MCF 10A (cell line): ENCODE results near the gene ORAI3. TPM values are rescaled to one million over a fixed set of nuclear protein-coding genes. Genes with fewer than 3 reads are reported as not detected.

Source experiments
- BruUV-seq: library from RNA; stranded (reverse); fragments of 400-500 nt; replicated peaks from 2 replicates; lab custom pipeline; 2021; lab: Mats Ljungman, UMichigan
- CTCF ChIA-PET: fragments of 300-600 bp; sonication (Branson Sonifier 250); formaldehyde crosslinking; extraction: SDS; loops from one replicate; lab custom pipeline; 2021; ENCODE audit warnings: antibody characterized with exemption, inconsistent platforms; lab: Yijun Ruan, JAX
- POLR2A ChIA-PET: fragments of 300-600, 350-650 bp; sonication (Branson Sonifier 250); formaldehyde crosslinking; extraction: SDS; loops from one replicate; lab custom pipeline; 2020; ENCODE audit warnings: antibody characterized with exemption, inconsistent platforms; lab: Yijun Ruan, JAX
- DNase-seq: peaks from one replicate; pipeline ENCODE4 v3.0.0-alpha.2; 2018; ENCODE audit not compliant: unreplicated experiment
- H3K27ac Mint-ChIP-seq: one replicate; pipeline ENCODE4 v1.8.0; 2022; ENCODE audit warnings: mild to moderate bottlenecking, low read depth, mixed read lengths; ENCODE audit not compliant: unreplicated experiment
- H3K27me3 Mint-ChIP-seq: one replicate; pipeline ENCODE4 v1.8.0; 2022; ENCODE audit warnings: mixed read lengths; ENCODE audit not compliant: insufficient read depth, unreplicated experiment
- H3K36me3 Mint-ChIP-seq: one replicate; pipeline ENCODE4 v1.8.0; 2022; ENCODE audit warnings: mild to moderate bottlenecking, moderate library complexity, mixed read lengths; ENCODE audit not compliant: insufficient read depth, unreplicated experiment
- H3K4me1 Mint-ChIP-seq: one replicate; pipeline ENCODE4 v1.8.0; 2022; ENCODE audit warnings: mixed read lengths; ENCODE audit not compliant: insufficient read depth, unreplicated experiment
- H3K4me3 Mint-ChIP-seq: one replicate; pipeline ENCODE4 v1.8.0; 2022; ENCODE audit warnings: mild to moderate bottlenecking, moderate library complexity, mixed read lengths; ENCODE audit not compliant: unreplicated experiment
- H3K9me3 Mint-ChIP-seq: one replicate; pipeline ENCODE4 v1.8.0; 2022; ENCODE audit warnings: mixed read lengths; ENCODE audit not compliant: unreplicated experiment
- CTCF ChIP-seq: fragments of 200-600 bp; IDR thresholded peaks from one replicate; pipeline ENCODE4 v1.8.0; 2022; ENCODE audit warnings: antibody characterized with exemption, mild to moderate bottlenecking; ENCODE audit not compliant: unreplicated experiment
- intact Hi-C: fragments of 100-400 bp; cut with micrococcal nuclease; formaldehyde crosslinking; loops from 2 replicates; pipeline ENCODE4 v1.14.1; 2022
- total RNA-seq: library from RNA; stranded (reverse); gene quantifications from 2 replicates; pipeline ENCODE4 v1.2.3, GENCODE V29; 2022

The ORAI3 gene
- total RNA-seq, 1 experiment from 2014 or later = 16.2 TPM

GRCh38 chr16:30921459-30921747 is 27.5 kb upstream of the ORAI3 start:
- no TSS peak for BruUV-seq
- Mint-ChIP-seq H3K27me3 (no peaks in the 10 kb centered on the region), H3K4me3 (peak overlapping the region; percentile 98), H3K9me3 (peaks cover 6% of the 10 kb centered on the region), H3K36me3 (peaks cover 22% of the 10 kb centered on the region), H3K4me1 (peaks cover 14% of the 10 kb centered on the region), H3K27ac (no peak overlapping the region)
- CTCF ChIA-PET = interaction anchor here (0.6 to 2.6 kb wide), 4 partner anchors 20 to 80 kb away, joined by 3 to 18 read pairs (median 4); no protein-coding TSS in a partner anchor
- DNase-seq = no peak
- POLR2A ChIA-PET = no interaction called here
- intact Hi-C loops = loop anchor here (1.0 kb wide), 1 partner anchor 77 kb away; no protein-coding TSS in a partner anchor
- TF ChIP-seq CTCF = no peak

GRCh38 chr16:30921748-30922419 is 27.0 kb upstream of the ORAI3 start:
- Mint-ChIP-seq H3K9me3 (peaks cover 6% of the 10 kb centered on the region), H3K27me3 (no peaks in the 10 kb centered on the region), H3K4me3 (peak overlapping the region; percentile 98), H3K4me1 (peaks cover 14% of the 10 kb centered on the region), H3K36me3 (peaks cover 23% of the 10 kb centered on the region), H3K27ac (peak overlapping the region; percentile 100)
- BruUV-seq = no TSS peak
- peak; percentile 42 for TF ChIP-seq CTCF
- CTCF ChIA-PET = interaction anchor here (0.7 to 1.0 kb wide), 4 partner anchors 27 to 188 kb away, joined by 3 to 5 read pairs (median 4); no protein-coding TSS in a partner anchor
- POLR2A ChIA-PET = interaction anchor here (0.6 to 1.0 kb wide), 8 partner anchors 16 to 1055 kb away, joined by 3 to 5 read pairs (median 4); partner anchors contain the start of gene CTF1
- intact Hi-C loops = loop anchor here (1.0 to 2.0 kb wide), 2 partner anchors 27 to 78 kb away; partner anchors contain the start of gene BCL7C
- peak; percentile 29 for DNase-seq

- peaks cover 14% of the 10 kb centered on the region for H3K4me1 Mint-ChIP-seq
- peak; percentile 99 for DNase-seq
- peak overlapping the region; percentile 98 for H3K4me3 Mint-ChIP-seq
- peak overlapping the region; percentile 100 for H3K27ac Mint-ChIP-seq
- TF ChIP-seq CTCF = no peak
- POLR2A ChIA-PET = interaction anchor here (0.6 to 1.0 kb wide), 8 partner anchors 16 to 1056 kb away, joined by 3 to 5 read pairs (median 4); partner anchors contain the start of gene CTF1
- peaks cover 6% of the 10 kb centered on the region for H3K9me3 Mint-ChIP-seq
- TSS peak; percentile 80 for BruUV-seq
- intact Hi-C loops = loop anchor here (2.0 kb wide), 1 partner anchor 28 kb away; the partner anchor contains the start of gene BCL7C
- peaks cover 28% of the 10 kb centered on the region for H3K36me3 Mint-ChIP-seq
- no peaks in the 10 kb centered on the region for H3K27me3 Mint-ChIP-seq
- CTCF ChIA-PET = interaction anchor here (0.7 to 0.9 kb wide), 3 partner anchors 27 to 188 kb away, joined by 3 to 5 read pairs (median 4); no protein-coding TSS in a partner anchor
Measured at GRCh38 chr16:30922420-30922959, 26.4 kb upstream of the ORAI3 start.
